Posterior vena cava (tissue), 2 donors: ENCODE data around the gene PCBP4. TPM values are rescaled to one million over a fixed set of nuclear protein-coding genes. Genes with fewer than 3 reads are reported as not detected.
"Not testable (repeated sequence)": the region's sequence is repeated elsewhere in the genome, so short reads cannot be mapped to it uniquely, and the experiment has no call there.

Experiments
- DNase-seq: peaks from one replicate; pipeline ENCODE4 v3.0.0-alpha.2; 2020; ENCODE audit warnings: low spot score
- intact Hi-C, 2 donors: fragments of 100-400 bp; cut with DNase I; formaldehyde crosslinking; loops; one replicate each; pipeline versions ENCODE4 v1.14.1 to v1.14.2; 2022 to 2023
- total RNA-seq, 2 donors: library from RNA; stranded (reverse); fragmentation: NEBNext Ultra II Directional; extraction: Animal tissue kit (Norgen Biotek cat#: 25700); gene quantifications; one replicate each; pipeline ENCODE4 v1.2.1, GENCODE V29; 2021
- donor health status: DM: yes; HTN: yes; CAD: no.
- donor health status: DM: yes; HTN: yes; CAD: no.

The PCBP4 gene
- total RNA-seq, 2 donors from 2014 or later = 48.9 to 53.2 TPM

DNA sequence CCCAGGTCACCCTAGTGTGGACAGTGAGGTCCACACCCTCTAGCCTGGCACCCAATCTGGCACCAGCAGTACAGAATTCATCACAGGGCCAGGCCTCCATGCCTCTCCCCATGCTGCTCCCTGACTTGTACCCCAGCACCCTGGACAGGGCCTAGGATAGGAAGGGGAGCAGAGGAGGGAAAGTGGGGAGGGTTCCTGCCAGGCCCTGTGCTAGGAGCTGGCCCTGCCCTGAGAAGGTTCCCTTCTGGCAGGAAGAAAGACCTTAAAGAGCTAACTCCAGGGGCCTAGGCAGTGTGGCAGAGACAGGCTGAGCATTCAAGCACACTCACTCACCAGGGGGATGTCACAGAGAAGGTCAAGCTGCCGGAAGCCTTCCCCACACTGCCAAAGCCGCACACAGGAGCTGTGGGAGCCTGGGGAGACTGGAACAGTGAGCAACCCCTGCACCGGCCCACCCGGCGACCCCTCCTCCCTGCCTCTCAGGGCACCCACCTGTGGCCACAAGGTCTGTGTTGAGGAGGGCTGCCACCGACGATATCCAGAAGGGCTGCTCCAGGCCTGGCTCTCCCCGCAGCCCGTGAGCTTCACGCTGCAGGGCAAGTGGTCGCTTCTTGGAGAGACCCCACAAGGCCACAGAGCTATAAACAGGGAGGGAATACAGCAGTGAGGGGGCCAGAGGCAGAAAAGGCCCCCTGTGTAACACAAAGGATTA, 33.0 kb downstream of the PCBP4 start:
- DNase-seq = peak; percentile 69
- intact Hi-C loops = no loop called here

- DNase-seq = no peak
- intact Hi-C loops = no loop called here
Measured at GRCh38 chr3:51933471-51934138, 33.6 kb downstream of the PCBP4 start.

GRCh38 chr3:51932471-51933370, 34.5 kb downstream of the PCBP4 start:
- intact Hi-C loops = no loop called here
- DNase-seq = no peak

- DNase-seq = no peak
- intact Hi-C loops = no loop called here
Measured at GRCh38 chr3:51931756-51932155, 35.5 kb downstream of the PCBP4 start.

DNA sequence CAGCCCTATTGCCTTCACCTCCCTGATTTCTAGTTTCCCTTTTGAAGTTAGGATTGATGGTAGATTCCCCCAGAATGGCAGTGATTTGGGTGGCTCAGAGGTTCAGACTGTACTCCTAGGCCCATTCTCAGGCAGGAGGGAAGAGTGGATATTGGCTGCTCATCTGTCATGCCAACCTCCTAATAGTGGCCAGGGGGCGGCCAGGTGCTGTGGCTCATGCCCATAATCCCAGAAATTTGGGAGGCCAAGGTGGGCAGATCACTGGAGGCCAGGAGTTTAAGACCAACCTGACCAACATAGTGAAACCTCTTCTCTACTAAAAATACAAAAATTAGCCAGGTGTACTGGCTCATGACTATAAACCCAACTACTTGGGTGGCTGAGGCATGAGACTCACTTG, 36.8 kb downstream of the PCBP4 start:
- intact Hi-C loops = no loop called here
- no peak for DNase-seq

DNA sequence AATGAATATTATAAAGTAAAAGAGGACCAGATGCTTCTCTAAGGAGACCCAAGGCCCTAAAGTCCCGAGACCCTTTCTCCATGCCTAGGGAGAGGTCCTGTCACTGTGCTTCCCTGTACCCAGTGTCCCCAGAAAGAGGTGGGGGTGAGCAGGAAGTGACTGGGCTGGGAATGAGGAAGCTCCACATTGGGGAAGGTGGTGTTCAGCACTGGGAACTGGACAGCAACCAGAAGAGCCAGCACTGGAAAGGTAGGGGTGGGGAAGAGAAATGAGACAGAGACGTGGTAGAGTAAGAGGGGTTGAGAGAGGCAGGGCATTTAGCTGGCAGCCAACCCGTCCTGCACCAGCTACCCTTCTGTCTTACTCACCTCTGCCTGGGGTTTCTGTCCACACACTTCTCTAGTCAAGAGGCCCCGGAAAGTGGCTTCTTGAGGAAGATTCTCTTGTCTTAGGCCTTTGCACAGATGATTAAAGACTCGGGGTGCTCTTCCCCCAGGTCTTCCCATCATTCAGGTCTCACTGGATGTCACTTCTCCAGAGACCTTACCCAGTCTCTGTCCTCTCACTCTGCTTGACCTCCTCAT, 37.7 kb downstream of the PCBP4 start:
- intact Hi-C loops = no loop called here
- DNase-seq = no peak

DNA sequence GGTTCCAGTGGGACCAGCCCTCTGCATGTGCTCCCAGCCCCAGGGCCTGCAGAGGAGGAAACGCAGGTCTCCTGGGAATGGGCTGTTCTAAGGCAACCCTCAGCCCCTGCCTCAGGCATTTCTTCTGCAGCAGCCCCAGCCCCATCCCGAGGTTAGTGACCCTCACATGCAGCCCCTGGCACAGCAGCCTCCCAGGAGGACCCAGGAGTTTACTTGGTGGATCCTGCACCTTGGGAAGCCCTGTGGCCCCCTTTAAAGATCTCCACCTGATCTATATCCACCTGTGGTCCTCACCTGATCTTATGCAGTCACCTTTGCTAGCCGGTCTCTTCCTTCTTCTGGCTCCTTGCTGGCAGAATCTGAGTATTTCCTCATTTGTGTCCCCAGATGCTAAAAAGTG, 38.3 kb downstream of the PCBP4 start:
- DNase-seq, intact Hi-C loops: not testable (repeated sequence)

- no peak for DNase-seq
- intact Hi-C loops = no loop called here
Measured at GRCh38 chr3:51928438-51928837, 38.8 kb downstream of the PCBP4 start.

DNA sequence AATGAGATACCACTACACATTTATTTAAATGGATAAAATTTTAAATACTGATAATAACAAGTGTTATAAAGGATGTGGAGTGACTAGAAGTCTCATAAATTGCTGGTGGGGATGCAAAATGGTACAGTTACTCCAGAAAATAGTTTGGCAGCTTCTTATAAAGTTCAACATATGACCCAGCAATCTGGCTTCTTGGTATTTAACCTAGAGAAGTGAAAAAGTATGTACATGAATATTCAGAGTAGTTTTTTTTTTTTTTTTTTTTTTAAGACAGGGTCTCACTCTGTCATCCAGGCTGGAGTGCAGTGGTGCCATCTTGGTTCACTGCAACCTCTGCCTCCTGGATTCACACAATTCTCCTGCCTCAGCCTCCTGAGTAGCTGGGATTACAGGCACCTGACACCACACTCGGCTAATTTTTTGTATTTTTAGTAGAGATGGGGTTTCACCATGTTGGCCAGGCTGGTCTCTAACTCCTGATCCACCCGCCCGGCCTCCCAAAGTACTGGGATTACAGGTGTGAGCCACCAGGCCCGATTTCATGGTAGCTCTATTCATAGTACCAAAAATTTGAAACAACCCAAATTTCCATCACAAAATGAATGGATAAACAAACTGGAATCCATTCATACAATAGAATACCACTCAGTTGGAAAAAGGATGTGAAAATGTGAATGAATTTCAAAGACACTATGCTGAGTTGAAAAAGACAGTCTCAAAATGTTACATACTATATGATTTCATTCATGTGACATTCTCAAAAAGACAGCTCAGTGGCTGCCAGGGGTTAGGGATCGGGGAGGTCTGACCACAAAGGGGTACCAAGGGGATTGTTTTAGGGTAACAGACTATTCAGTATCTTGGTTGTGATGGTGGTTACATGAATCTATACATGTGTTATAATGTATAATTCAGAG, 39.9 kb downstream of the PCBP4 start:
- intact Hi-C loops = no loop called here
- DNase-seq = no peak

- DNase-seq = no peak
- intact Hi-C loops = no loop called here
Measured at GRCh38 chr3:51921081-51921578, 46.1 kb downstream of the PCBP4 start.

GRCh38 chr3:51916418-51916817, 50.8 kb downstream of the PCBP4 start:
- DNase-seq = no peak
- intact Hi-C loops = no loop called here

- intact Hi-C loops = no loop called here
Measured at GRCh38 chr3:51908026-51908425, 59.2 kb downstream of the PCBP4 start.

More at GRCh38 chr3:51908026-51908425, 59.2 kb downstream of the PCBP4 start:
- DNase-seq = no peak

Other genes with a start within 250 kb of the PCBP4 start
- not detected for gene IQCF6, start 188.2 kb downstream of the PCBP4 start, total RNA-seq
- gene IQCF2, start 105.8 kb downstream of the PCBP4 start, total RNA-seq = not detected
- gene IQCF5, start 91.9 kb downstream of the PCBP4 start, total RNA-seq = not detected
- gene IQCF1, start 64.1 kb downstream of the PCBP4 start, total RNA-seq = not detected
- gene RRP9, start 25.6 kb downstream of the PCBP4 start, total RNA-seq = 10 to 100 TPM; 13.4 to 14.9 TPM
- 10 to 100 TPM; 16.5 to 22.3 TPM for gene PARP3, start 25.1 kb downstream of the PCBP4 start, total RNA-seq
- gene GPR62, start 12.1 kb downstream of the PCBP4 start, total RNA-seq = not detected
- gene ABHD14B, start 6.6 kb upstream of the PCBP4 start, total RNA-seq = 10 to 100 TPM; 21.0 to 32.7 TPM
- gene ABHD14A, start 7.6 kb upstream of the PCBP4 start, total RNA-seq = 10 to 100 TPM in 1 of 2 donors, 1 to 10 TPM in 1; 8.4 to 18.6 TPM
- gene ACY1, start 16.1 kb upstream of the PCBP4 start, total RNA-seq = 10 to 100 TPM; 11.8 to 12.3 TPM
- gene RPL29, start 28.4 kb upstream of the PCBP4 start, total RNA-seq = 100 to 1,000 TPM; 657 to 687 TPM
- 10 to 100 TPM; 29.9 to 36.4 TPM for gene DUSP7, start 89.1 kb upstream of the PCBP4 start, total RNA-seq
- gene POC1A, start 187.0 kb upstream of the PCBP4 start, total RNA-seq = 1 to 10 TPM; 1.7 to 1.9 TPM
- 10 to 100 TPM; 28.5 to 31.4 TPM for gene ALAS1, start 230.7 kb upstream of the PCBP4 start, total RNA-seq